Measurements from ENCODE around the gene PPP2R2C.

Gene PPP2R2C

DNA sequence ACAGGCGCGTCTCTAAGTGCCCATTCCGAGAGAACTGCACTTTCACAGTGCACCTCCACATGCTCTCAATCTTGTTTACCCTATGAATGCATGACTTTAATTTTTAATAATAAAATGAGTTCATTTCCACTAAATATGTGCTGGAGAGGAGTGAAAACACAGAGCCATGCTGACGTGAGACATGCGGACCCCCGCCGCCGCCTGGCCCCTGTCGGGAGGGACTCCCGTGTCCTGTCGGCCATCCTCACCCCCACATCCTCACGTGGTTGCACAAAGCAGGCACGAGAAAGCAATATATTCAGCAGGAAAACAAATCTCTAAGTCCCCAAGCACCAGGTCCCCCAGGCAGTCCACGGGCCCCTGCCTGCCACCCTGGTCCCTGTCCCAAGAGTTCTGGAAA is 23.1 kb downstream of the PPP2R2C start:
- DNase-seq (ENCODE audit: low spot score): no peak

DNA sequence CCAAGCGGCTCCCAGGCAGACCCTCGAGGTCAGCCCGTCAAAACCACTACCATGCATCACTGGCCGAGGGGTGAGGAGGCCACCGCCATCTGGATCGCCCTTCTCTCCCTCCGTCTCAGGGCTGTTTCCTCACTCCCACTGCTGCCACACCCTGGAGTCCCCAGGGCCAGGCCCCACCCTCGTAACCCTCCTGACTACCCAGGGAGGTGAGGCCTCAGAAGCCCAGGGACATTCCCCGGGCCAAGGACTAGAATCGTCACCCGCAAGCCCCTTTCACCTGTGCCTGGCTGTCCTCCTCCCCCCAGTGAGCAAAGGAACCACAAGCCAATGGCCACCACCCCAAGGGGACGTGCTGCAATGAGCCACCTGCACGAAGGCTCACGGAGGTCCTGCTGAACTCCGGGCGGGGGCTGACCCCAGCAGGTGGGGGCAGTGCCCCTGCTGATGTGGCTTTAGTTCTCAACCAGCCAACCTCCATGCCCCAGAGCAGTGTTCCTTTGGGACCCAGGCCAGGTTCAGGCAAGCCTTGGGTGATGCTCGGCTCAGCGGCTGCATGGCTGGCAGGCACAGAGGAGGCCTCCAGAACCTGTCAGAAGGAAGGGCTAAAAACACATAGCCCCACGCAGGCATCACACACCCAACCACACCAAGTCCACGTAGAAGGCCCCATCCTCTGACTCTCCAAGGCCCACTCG is 23.8 kb downstream of the PPP2R2C start:
- no peak for DNase-seq (ENCODE audit: low spot score)

DNA sequence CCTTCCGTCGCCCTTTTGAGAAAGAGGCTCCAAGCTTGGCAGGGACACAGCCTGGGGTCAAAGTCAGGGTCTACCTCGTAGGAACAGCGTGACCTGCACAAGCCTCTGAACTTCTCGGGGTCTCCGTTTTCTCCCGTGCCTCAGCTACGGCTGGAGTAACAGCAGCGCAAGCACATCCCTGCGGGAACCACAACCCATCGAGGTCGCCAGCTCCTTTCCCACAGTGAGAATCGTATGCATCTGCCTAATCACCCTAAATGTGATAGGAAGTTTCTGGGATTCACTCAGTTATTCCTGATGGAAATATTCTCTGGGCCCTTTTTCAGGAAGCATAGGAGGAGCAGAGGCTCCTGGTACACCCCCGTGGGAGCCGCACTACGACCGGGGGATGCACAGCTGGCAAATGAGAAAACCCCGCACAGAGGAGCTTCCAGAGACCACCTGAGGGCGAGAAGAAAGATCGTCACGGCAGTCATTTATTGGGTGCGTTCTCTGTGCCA is 24.7 kb downstream of the PPP2R2C start:
- DNase-seq (ENCODE audit: low spot score): no peak

DNA sequence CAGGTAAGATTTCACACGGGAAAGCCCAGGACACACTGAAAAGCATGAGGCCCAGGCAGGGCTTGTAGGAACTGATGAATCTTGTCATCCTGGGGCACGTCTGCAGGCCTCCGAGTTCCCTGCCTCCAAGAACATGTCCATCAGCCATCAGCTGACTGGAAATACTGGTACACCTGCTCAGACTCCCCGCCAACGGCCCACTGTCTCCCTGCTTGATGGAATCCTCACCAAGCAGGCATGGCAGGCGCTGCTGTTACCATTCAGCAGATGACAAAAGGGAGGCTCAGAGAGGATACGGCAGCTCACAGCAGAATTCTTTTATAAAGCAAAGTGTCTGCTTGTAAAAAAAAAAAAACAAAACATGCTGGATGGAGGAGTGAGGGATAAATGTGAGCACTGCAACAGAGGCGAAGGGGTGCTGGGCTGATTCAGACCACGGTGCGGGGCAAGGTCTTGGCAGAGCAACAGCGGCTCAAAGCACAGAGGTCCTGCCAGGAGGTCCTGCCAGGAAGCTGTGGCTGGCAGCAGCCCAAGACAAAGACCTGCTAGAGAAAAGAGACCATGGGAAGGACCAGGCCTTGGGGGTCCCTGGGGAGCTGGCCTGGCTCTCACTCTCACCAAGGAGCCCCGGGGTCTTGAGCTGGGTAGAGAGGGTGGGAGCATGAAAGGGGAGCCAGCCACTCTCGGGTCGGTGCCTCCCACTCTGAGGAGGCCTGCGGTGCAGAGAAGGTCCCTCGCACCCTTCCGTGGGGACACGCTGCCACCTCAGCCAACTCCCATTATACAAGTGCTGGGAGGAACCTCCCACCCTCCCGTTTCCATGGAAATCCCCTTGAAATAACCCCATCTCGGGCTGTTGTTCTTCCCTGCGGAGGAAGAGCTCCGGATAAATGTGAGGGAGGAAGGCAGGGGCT is 25.6 kb downstream of the PPP2R2C start:
- DNase-seq (ENCODE audit: low spot score): no peak

DNA sequence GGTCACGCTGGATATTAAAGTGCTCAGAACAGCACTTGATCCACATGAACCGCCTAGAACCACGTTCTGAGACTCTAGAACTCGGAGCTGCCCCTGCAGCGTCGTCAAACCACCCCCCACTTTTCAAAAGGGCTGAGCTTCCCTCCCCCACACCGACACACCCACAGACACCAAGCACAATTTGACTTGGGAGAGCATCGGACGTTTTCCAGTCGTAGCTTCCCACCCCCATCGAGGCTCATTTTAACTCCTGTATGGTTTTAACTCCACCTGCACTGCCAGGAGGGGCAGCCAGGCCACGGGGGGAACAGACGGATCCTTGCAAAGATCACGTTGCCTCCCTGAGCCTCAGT is 26.3 kb downstream of the PPP2R2C start:
- no peak for DNase-seq (ENCODE audit: low spot score)

DNA sequence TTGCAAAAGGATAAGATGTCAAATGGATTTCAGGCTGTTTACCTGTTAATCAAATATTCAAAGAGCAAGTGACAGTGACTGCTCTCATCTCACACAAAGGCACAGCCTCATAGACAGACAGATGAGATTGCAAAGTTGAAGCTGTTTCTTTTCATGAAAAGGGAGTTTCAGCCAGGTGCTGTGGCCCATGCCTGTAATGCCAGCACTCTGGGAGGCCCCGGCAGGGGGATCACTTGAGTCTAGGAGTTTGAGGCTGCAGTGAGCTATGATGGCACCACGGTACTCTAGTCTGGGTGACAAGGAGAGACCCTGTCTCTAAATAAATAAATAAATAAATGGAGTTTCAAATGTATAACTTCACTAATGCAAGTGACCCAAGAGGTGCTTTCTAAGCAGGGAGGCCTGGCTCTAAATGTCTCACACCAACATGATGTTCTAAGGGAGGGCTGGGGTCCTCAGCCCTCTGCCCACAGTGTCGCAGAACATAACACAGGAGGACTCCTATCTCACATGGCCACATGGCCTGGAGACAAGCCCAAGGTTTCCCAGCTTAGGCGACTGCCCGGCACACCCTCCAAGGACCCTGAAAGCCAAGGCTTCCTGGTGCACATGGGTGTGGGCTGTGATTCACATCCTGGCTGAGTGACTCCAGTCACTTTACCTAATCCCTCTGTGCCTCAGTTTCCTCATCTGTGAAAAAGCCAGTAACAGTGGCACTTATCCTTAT is 26.8 kb downstream of the PPP2R2C start:
- no peak for DNase-seq (ENCODE audit: low spot score)

DNA sequence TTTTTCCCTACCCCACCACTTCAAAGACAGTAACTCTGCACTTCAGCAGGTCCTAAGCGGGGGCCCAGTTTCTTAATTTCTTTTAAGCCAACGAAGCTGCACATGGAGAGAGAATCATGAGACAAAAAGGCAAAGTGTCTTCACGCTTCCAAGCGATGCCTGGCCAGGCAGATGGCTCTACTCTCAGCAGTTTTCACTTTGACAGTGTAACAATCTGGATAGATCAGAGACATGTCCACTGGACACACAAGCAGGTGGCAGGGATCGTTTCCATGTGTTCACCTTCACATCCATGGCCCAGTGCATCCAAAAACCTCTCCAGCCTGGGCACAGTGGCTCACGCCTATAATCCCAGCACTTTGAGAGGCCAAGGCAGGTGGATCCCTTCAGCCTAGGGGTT is 27.8 kb downstream of the PPP2R2C start:
- DNase-seq (ENCODE audit: low spot score): no peak

DNA sequence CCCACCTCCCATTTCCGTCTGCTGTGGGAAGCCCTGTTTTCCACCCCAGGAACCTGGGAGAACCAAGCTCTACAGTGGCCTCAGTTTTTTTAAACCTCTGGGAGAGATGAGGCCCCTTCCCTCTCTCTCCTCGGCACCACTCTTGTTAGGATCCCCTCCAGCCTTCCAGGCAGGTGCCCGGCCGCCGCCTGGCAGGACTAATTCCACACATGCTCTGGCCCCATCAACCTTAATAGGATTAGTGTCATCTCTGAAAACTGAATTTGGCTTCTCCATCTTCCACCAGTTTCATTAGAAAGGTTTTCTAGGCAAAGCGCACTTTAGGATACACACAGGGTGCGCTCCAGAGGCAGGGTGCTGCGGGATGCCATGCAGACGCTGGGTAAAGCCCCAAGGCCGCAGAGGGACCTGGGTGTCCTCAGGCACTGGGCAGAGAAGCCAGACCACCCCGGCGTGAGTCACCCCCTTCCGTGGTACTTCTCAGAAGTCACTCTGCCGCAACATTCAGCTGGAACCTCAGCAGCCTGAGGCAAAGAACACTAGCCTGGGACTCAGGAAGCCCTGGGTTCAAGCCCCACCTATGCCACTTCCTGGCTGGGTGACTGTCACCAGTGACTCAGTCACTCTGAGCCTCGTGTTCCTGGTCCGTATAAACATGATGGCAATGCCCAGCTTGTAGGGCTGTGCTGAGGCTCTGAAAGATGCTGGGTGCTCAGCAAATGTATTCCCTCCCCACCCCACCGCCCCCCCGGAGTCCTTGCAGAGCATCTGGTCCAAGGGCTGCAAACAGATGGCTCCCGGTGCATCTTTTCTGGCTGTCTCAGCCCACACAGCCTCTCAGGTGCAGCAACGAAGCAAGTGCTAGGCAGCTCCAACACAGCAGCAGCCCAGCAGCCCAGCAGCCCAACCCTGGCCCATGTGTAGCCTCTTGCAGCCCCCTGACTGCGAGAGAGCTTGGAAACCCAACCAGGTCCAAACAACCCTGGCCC is 29.1 kb downstream of the PPP2R2C start:
- no peak for DNase-seq (ENCODE audit: low spot score)

DNA sequence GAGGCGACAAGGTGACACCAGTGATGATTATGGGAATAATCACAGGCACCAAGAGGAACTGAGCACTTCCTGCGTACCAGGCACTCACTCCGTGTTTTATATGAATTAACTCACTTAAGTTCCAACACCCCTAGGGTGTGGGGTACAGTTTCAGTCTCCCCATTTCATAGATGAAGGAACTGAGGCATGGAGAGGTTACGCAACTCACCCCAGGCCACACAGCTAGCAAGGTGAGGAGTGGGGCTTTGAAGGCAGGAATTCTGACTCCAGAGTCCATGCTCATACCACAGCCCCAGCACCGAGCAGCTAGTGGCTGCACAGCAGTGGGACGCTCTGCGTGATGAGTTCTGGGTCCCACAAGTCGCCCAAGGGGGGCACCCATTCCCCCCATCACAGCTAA is 29.9 kb downstream of the PPP2R2C start:
- DNase-seq (ENCODE audit: low spot score): no peak

DNA sequence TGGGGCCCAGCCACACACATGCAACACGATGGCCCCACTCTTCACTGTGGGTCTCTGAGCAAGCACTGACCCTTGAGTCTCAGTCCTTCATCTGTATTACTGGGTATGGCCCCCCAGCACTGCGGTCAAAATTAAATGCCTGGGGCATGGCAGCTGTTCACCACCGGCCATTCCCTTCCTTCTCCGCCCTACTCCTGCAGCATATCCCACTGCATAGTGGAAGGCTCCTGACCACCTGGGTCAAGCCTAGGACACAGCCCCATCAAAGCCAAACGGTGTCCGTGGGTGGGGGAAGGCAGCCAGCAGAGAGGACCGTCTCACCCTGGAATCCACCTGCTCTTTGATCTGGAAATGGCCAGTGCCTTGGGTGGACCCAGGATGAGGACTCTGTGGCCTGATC is 30.7 kb downstream of the PPP2R2C start:
- DNase-seq (ENCODE audit: low spot score): no peak

DNA sequence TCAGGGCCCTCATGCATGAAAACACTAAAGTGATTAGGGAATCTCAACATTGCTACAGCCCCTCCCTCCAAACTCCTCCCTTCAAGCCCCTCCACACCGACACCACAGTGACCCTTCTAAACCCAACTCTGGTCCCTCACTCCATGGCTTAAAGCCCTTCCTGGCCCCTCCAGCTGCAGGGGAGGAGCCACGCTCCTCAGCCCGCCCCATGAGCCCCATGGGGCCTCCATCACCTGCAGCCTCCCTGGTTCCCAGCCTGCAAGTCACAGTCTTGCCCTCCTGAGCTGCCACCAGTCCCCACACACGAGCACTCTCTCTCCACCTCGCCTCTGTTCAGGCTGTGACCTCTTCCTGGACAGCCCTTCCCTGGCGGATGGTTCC is 31.2 kb downstream of the PPP2R2C start:
- DNase-seq (ENCODE audit: low spot score): no peak

DNA sequence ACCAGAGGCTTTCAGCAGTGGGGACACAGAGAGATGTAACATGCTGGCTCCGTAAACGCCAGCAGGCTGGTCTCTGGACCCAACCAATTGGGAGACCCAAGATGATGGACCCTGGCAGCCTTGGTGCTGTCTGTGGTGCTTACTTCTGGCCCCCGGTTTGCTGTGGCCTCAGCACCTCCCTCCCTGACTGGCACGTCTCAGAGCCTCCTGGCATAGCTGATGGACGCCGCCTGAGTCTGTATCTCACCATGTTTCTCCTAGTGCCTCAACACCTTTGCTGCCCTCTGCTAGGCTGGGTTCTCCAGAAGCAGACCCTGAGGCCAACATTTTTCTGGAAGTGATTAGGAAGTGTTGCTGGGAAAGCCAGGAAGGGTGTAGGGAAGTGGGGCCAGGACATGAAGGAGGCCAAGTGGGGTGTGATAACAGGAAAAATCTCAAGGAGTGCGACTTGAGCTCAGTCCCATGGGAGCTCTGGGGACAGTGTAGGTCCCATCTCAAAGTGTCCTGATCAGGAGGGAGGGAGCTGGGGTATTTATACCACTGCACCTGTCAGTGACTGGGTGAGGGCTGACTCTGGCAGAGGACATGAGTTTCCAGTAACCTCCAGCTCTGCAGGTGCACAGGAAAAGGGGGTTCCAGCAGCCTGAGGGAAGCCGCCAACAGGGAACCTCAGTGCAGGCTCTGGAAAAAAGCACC is 31.8 kb downstream of the PPP2R2C start:
- DNase-seq (ENCODE audit: low spot score): no peak

DNA sequence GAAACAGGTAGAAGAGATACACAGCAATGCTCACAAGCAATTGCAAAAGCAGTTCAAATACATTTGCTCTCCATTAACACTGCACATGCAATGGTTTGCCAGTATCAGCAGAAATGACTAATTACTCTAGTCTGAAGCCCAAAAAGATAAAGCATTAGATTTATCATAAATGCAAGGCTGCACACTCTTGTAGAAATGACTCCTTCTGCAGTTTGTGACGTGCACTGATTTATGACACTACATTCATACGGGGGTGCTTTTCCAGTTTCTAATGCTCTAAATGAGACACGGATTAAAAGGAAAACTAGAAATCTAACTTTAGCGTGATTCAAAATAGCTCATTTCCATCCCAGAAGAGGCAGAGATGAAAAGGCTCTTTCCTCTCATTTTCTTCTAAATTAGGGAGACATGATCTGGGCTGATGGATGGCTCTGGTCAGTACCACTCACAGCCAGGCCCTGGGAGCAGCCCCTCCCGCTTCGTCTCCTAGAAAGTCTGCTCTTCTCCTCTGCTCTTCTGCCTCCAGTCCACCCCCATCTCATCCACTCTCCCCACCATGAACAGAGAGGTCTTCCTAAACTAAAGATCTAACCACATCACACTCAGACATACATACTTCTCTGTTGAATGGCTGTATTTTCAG is 33.2 kb downstream of the PPP2R2C start:
- no peak for DNase-seq (ENCODE audit: low spot score)

DNA sequence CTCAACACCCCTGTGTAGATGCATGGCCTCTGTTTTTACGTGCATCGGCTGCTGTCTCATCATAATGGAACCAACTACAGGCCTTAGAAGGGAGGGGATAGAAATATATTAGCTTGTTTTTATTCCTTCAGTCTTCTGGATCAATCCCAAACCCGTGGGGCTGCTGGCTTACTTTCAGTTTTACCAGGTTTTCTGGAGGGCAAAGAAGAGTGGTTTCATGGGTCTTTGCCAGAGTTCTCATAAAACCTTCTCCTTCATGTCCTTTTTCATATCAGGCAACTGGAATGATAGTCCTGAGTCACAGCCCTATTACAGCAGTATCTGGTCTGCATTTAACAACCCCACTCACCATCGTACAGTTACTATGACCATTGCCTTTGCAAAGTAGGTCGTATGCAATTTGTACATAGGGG is 34.6 kb downstream of the PPP2R2C start:
- DNase-seq (ENCODE audit: low spot score): no peak

DNA sequence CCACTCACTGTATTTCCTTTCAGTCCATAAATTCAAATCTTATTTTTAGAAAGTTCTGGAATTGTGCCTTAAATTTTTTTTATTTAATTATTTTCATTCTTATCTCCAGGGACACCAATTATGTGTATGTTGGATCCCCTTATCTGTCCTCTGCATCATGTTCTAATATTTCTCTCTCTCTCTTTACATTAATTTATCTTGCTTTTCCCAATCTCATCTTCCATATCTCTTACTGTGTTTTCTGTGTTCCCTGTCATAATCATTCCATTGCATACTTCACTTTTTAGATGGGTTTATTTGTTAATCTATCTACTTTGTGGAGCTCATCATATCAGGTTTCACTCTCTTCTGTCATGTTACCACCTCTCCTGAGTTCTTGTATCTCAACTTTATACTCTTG is 37.4 kb downstream of the PPP2R2C start:
- no peak for DNase-seq (ENCODE audit: low spot score)

DNA sequence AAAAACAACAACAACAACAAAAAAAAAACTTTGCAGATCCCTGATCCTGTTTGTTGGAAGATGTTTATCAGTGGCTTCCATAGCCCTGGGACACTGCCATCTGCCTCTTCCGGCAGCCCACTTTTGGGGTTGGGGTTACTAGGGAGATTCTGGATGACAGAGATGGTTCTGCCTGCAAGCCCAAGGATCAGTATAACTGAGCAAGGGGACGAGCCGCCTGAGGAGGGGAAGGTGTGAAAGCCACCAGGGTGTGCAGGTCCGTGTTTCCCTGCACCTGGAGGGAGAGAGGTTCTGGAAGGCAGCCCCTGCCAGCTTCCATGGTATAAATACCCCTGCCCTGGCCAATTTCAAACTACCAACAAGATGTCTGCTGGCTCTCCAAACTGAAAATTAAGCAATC is 41.5 kb downstream of the PPP2R2C start:
- DNase-seq (ENCODE audit: low spot score): no peak

DNA sequence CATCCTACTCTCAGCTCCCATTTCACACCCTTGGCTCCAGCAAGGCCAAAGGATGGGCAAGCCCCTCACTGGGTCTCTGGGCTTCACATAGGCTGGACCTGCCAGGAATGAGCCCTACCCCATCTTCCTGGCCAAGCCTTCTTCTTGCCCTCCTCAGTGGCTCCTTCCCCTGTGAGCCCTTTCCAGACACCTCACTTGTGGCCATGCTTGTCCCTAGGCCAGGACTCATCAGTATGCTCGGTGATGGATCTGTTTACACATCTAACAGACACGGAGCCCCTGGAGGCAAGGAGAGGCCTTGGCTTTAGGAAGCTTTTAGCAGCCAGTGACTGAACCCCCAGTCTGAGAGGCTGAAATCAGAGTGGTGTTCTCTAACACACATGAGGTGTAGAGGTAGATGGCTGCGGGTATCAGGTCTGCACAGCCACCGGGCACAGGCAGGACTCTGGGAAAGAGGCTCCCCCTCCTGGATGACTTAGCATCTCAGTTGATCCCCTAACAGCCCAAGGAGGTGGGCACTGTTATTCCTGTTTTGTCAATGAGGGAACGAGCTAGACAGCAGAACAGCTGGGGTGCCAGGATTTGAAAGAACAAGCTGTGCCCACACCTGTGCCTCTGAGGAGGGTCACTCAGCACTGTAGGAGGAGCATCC is 44.8 kb downstream of the PPP2R2C start:
- DNase-seq (ENCODE audit: low spot score): no peak

DNA sequence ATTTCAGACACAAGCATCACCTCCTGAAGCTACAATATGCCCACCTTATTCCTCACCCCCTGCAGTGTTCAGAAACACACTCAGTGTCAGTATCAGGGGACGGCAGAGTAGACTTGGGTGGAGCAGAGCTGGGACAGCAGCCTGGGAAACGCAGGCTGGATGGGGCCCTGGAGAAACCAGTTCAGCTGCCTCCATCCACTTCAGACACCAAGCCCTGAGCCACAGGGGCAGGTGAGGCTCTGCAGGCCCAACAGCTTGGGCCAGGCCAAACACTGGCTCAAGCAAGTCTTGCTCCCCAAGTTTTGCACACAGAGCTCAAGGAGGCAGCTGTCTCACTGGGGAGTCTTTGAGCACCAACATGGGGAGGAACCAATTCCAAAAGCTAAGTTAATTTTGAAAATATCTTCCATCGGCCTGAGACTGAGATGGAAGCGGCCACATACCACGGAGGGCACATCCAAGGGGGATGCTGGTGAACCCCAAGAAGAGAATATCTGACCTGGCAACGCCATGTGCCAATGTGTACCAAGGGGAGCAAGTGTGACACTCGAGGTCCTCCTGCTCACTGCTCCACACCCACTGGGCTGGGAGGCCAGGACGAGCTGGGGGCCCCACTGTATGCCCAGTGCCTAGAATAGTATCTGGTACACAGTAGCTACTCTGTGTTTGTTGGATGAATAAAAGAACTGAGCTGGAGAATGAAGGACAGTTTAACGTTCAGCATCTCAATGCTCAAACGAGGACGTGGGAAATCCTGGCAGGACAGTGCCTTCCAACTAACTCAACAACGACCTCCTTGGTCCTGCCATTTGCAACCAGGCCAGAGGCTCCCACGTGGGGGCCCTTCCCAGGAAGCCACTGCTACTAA is 45.6 kb downstream of the PPP2R2C start:
- DNase-seq (ENCODE audit: low spot score): no peak

DNA sequence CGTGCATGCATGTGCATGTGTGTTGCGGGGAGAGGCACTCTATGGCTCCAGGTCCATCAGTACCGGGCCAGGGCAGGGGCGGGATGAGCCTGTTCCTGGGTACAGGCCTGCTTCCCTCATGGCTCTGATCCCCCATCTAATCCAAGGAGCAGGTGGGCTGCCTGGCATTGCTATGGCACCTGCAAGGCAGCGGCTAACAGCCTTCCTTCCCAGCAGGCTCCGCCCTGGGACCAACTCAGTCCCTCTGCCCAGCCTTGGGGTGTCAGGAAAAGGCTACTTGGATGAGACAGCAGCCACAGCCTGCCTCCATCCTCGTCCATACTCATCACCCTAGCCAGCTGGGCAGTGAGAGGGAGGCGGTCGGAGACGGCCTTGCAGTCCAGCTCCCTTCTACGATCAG is 46.5 kb downstream of the PPP2R2C start:
- no peak for DNase-seq (ENCODE audit: low spot score)

All from RKO (cell line).